ENCODE measurements around the gene AMH.

DNA sequence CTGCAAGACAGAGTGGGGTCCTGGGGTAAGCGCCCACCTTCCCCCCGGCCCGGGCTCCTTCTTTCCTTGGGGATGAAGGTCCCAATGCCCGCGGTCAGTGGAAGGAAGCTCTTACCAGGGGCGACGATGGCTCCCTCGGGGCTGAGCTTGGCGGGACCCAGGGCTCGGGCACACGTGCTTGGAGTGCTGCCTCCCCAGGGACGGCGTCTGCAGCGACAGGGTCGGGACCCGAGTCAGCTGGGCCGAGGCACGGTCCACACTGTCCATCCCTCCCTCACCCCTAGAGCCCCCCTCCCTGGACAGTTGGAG, 3.6 kb downstream of the AMH start:
- TF ChIP-seq SP1 (IDR thresholded peaks at IDR 0.05) (no peak), ATF3 (IDR thresholded peaks at IDR 0.05) (no peak), CTCF (IDR thresholded peaks at IDR 0.05; ENCODE audit: low read depth, low read length, missing input control) (no peak), TAF1 (conservative IDR thresholded peaks at IDR 0.05) (no peak), JUND (IDR thresholded peaks at IDR 0.05) (no peak), YY1 (IDR thresholded peaks at IDR 0.05) (no peak), RAD21 (IDR thresholded peaks at IDR 0.05) (no peak), RXRA (IDR thresholded peaks at IDR 0.05) (no peak)
- TF ChIP-seq, protein P1, sequence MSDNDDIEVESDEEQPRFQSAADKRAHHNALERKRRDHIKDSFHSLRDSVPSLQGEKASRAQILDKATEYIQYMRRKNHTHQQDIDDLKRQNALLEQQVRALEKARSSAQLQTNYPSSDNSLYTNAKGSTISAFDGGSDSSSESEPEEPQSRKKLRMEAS (IDR thresholded peaks at IDR 0.05): no peak
- TF ChIP-seq, protein P2, sequence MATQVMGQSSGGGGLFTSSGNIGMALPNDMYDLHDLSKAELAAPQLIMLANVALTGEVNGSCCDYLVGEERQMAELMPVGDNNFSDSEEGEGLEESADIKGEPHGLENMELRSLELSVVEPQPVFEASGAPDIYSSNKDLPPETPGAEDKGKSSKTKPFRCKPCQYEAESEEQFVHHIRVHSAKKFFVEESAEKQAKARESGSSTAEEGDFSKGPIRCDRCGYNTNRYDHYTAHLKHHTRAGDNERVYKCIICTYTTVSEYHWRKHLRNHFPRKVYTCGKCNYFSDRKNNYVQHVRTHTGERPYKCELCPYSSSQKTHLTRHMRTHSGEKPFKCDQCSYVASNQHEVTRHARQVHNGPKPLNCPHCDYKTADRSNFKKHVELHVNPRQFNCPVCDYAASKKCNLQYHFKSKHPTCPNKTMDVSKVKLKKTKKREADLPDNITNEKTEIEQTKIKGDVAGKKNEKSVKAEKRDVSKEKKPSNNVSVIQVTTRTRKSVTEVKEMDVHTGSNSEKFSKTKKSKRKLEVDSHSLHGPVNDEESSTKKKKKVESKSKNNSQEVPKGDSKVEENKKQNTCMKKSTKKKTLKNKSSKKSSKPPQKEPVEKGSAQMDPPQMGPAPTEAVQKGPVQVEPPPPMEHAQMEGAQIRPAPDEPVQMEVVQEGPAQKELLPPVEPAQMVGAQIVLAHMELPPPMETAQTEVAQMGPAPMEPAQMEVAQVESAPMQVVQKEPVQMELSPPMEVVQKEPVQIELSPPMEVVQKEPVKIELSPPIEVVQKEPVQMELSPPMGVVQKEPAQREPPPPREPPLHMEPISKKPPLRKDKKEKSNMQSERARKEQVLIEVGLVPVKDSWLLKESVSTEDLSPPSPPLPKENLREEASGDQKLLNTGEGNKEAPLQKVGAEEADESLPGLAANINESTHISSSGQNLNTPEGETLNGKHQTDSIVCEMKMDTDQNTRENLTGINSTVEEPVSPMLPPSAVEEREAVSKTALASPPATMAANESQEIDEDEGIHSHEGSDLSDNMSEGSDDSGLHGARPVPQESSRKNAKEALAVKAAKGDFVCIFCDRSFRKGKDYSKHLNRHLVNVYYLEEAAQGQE (IDR thresholded peaks at IDR 0.05): no peak
